Posterior vena cava (tissue), 2 donors: ENCODE measurements around the gene SLC38A10. TPM values are rescaled to one million over a fixed set of nuclear protein-coding genes. Genes with fewer than 3 reads are reported as not detected.

Experiments
- DNase-seq: peaks from one replicate; pipeline ENCODE4 v3.0.0-alpha.2; 2020; ENCODE audit warnings: low spot score
- intact Hi-C, 2 donors: fragments of 100-400 bp; cut with DNase I; formaldehyde crosslinking; loops; one replicate each; pipeline versions ENCODE4 v1.14.1 to v1.14.2; 2022 to 2023
- total RNA-seq, 2 donors: library from RNA; stranded (reverse); fragmentation: NEBNext Ultra II Directional; extraction: Animal tissue kit (Norgen Biotek cat#: 25700); gene quantifications; one replicate each; pipeline ENCODE4 v1.2.1, GENCODE V29; 2021
- donor health status: DM: yes; HTN: yes; CAD: no.
- donor health status: DM: yes; HTN: yes; CAD: no.

Gene SLC38A10
- total RNA-seq, 2 donors from 2014 or later, result 59.6 to 85.1 TPM

GRCh38 chr17:81208651-81209050 is 86.5 kb downstream of the SLC38A10 start:
- intact Hi-C loops, result no loop called here
- no peak for DNase-seq

DNA sequence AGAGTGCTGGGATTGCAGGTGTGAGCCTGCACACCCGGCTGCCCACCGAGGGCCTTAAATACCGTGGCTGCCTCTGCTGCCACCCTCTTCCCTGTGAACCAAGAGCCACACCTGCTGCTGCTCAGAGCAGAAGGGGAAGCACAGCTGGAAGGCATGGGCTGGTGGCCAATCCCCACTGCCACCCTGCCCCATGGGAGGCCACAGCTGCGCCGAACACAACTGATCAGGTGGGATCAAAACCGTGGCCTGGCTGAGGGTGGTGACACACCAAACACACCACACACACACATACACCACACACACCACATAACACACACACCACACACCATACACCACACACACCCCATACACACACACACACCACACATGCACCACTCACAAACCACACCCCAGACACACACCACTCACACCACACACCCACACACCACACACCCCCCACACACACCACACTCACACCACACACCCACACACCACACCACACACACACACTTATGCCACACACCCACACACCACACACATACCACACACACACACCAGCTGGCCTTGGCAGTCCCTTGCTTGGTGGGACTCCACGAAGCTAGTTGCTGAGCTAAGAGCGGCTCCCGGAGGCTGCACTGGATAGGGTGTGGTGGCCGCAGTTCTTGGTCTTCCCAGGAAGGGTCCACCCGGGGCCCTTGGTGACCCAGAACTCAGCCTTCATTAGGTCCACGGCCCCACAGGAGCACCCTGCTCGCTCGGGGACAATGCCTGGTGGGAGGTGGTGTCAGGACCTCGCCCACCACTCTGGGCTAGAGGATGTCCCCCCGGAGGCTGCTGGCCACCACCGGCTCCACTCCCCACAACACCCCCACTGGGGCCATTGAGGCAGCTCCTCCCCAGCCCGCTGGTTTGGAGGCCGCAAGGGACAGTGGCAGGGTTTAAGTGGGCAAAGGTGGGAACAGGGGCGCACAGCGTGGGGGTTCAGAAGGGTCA is 87.2 kb downstream of the SLC38A10 start:
- intact Hi-C loops, result no loop called here

GRCh38 chr17:81206657-81207056 is 88.5 kb downstream of the SLC38A10 start:
- intact Hi-C loops, result no loop called here
- no peak for DNase-seq

More for the DNA sequence above, 87.2 kb downstream of the SLC38A10 start:
- no peak for DNase-seq

GRCh38 chr17:81206166-81206565 is 88.9 kb downstream of the SLC38A10 start:
- intact Hi-C loops, result no loop called here
- no peak for DNase-seq

DNA sequence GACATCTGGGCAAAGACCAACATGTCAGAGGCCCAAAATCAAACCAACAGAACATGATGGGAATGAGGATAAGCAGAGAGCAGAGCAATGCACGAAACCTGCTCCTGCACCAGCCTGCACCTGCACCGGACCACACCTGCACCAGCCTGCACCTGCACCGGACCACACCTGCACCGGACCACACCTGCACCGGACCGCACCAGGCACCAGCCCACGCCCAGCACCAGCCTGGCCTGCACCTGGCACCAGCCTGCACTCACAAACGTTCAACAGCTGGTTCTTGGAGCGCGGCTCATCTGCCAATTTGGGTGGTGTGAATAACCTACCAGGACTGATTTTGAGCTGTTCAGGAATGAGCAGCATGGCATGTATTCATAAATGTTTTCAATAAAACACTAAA is 90.5 kb downstream of the SLC38A10 start:
- no peak for DNase-seq
- intact Hi-C loops, result no loop called here

GRCh38 chr17:81203136-81203535 is 92.0 kb downstream of the SLC38A10 start:
- no peak for DNase-seq
- intact Hi-C loops, result no loop called here

GRCh38 chr17:81202318-81202717 is 92.8 kb downstream of the SLC38A10 start:
- intact Hi-C loops, result no loop called here
- no peak for DNase-seq

DNA sequence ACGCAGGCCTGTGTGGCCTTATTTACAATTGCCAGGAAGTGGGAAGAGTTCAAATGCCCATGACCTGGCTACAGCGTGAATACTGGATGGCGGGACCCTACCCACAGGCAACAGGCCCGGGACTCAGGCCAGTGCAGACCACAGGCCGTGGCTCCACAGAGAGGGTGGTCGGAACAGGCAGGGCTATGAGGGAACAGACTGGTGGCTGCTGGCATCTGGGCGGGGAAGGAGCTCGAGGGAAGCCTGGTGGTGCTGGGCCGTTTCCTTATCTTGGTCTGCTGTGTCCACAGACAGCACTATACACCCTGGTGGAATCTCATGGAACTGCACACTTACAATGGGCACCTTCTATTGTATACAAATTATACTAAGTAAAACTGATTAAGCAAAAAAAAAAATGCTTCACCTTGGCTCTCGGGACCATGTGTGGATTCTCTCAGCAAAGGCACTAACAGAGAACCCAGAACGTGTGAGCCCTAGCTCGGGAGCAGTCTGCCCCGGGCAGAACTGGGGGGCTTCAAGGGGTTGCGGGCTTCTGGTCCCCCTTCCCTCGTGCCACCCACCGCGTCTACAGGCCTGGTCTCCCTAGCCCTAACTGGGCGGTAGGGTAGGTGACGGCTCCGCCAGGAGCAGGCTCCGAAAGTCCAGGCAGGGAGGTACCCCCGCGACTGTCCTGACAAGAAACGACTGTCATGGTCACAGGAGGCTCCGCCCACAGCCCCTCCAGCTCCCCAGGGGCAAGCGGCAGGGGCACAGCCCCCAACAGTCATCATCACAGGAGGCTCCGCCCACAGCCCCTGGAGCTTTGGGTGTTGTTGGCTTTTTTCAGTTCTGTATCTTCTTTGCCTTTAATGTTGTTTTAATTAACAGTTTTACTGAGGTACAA is 94.2 kb downstream of the SLC38A10 start:
- intact Hi-C loops, result no loop called here
- DNase-seq, result no peak

GRCh38 chr17:81200201-81200600 is 94.9 kb downstream of the SLC38A10 start:
- intact Hi-C loops, result no loop called here
- DNase-seq, result no peak

DNA sequence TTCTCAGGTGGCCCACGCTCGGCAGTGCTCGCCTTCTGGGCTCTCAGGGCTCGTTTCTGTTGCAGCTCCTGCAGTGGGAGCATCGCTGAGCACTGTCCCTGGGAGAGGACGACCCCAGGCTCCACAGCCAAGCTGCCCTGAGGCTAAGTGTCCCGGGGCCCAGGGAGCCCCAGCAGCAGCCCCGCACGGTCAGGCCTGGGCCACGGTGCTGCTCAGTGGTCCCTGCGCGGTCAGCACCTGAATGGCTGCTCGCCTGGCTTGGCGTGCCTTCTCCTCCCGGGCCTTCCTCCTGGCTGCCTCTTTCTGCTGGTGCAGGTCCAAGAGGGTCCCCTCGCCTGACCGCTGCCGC is 95.7 kb downstream of the SLC38A10 start:
- intact Hi-C loops, result no loop called here
- DNase-seq, result no peak

- DNase-seq, result no peak
- intact Hi-C loops, result no loop called here
These were observed 96.2 kb downstream of the SLC38A10 start for GRCh38 chr17:81198826-81199481.

- intact Hi-C loops, result loop anchor here in 1 of 2 donors (1.0 kb wide), 1 partner anchor 201 kb away; no protein-coding TSS in a partner anchor
- DNase-seq, result no peak
These were observed 97.1 kb downstream of the SLC38A10 start for GRCh38 chr17:81197831-81198490.

DNA sequence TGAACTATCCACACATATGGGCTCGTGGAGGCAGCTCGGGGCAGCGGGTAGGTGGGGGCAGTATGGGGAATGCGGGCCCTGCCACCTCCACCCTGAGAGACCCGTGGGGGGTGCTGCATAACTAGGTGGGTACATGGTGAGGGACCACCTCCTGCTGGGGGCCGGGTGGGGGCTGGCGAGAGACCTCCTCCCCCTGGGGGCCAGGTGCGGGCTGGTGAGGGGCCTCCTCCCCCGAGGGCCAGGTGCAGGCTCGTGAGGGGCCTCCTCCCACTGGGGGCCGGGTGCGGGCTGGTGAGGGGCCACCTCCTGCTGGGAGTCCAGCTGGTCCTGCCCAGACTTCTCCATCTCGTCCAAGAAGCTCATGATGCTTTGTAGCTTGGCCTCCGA is 97.7 kb downstream of the SLC38A10 start:
- no peak for DNase-seq
- intact Hi-C loops, result loop anchor here in 1 of 2 donors (1.0 kb wide), 1 partner anchor 200 kb away; no protein-coding TSS in a partner anchor

GRCh38 chr17:81196505-81197408 is 98.3 kb downstream of the SLC38A10 start:
- no peak for DNase-seq
- intact Hi-C loops, result loop anchor here in 1 of 2 donors (1.0 kb wide), 1 partner anchor 199 kb away; no protein-coding TSS in a partner anchor

GRCh38 chr17:81195941-81196495 is 99.1 kb downstream of the SLC38A10 start:
- DNase-seq, result no peak
- intact Hi-C loops, result no loop called here
